HUES48 (cell line): Measurements from ENCODE around the gene PLIN3.
"Not testable (repeated sequence)": the region's sequence is repeated elsewhere in the genome, so short reads cannot be mapped to it uniquely, and the experiment has no call there.

ENCODE experiments used
- H3K27ac ChIP-seq: one replicate; pipeline ENCODE4 v1.7.0; 2013; ENCODE audit warnings: low read depth, low read length, inconsistent platforms
- H3K27me3 ChIP-seq: 2 replicates; pipeline ENCODE4 v1.6.1; 2013; ENCODE audit warnings: mild to moderate bottlenecking, low read length; ENCODE audit not compliant: control insufficient read depth, insufficient read depth
- H3K36me3 ChIP-seq: 2 replicates; pipeline ENCODE4 v1.6.1; 2013; ENCODE audit warnings: low read length; ENCODE audit not compliant: control insufficient read depth, insufficient read depth
- H3K4me1 ChIP-seq: 2 replicates; pipeline ENCODE4 v1.6.1; 2013; ENCODE audit warnings: mild to moderate bottlenecking, low read length; ENCODE audit not compliant: control insufficient read depth, insufficient read depth
- H3K4me3 ChIP-seq: 2 replicates; pipeline ENCODE4 v1.5.1; 2013; ENCODE audit warnings: mild to moderate bottlenecking, low read depth, low read length
- H3K9ac ChIP-seq: 2 replicates; pipeline ENCODE4 v1.6.1; 2013; ENCODE audit warnings: mild to moderate bottlenecking, low read depth, low read length, moderate library complexity
- H3K9me3 ChIP-seq: 2 replicates; pipeline ENCODE4 v1.6.1; 2013; ENCODE audit warnings: low read length; ENCODE audit not compliant: control insufficient read depth, insufficient read depth

PLIN3 gene

GRCh38 chr19:4868286-4868834 lies 893 bp upstream of the PLIN3 start:
- no peaks in the 10 kb centered on the region for H3K9me3 ChIP-seq
- no peak overlapping the region for H3K4me3 ChIP-seq
- H3K9ac ChIP-seq: no peak overlapping the region
- no peak overlapping the region for H3K27ac ChIP-seq
- H3K27me3 ChIP-seq: no peaks in the 10 kb centered on the region
- H3K36me3 ChIP-seq: no peaks in the 10 kb centered on the region
- peaks cover 5% of the 10 kb centered on the region for H3K4me1 ChIP-seq

- Histone ChIP-seq H3K27me3 (no peaks in the 10 kb centered on the region), H3K27ac (peak overlapping the region; percentile 79), H3K9ac (no peak overlapping the region), H3K4me1 (peaks cover 5% of the 10 kb centered on the region), H3K4me3 (peak overlapping the region; percentile 81), H3K9me3 (no peaks in the 10 kb centered on the region), H3K36me3 (no peaks in the 10 kb centered on the region)
Observed at GRCh38 chr19:4866595-4867424, 657 bp downstream of the PLIN3 start.

GRCh38 chr19:4861147-4861546 lies 6.3 kb downstream of the PLIN3 start:
- Histone ChIP-seq H3K4me1 (no peaks in the 10 kb centered on the region), H3K9ac (no peak overlapping the region), H3K9me3 (no peaks in the 10 kb centered on the region), H3K4me3 (no peak overlapping the region), H3K27ac (no peak overlapping the region), H3K36me3 (peaks cover 33% of the 10 kb centered on the region), H3K27me3 (no peaks in the 10 kb centered on the region)

- H3K9ac ChIP-seq: no peak overlapping the region
- H3K36me3 ChIP-seq: peaks cover 43% of the 10 kb centered on the region
- H3K27me3 ChIP-seq: no peaks in the 10 kb centered on the region
- no peaks in the 10 kb centered on the region for H3K9me3 ChIP-seq
- no peak overlapping the region for H3K4me3 ChIP-seq
- H3K4me1 ChIP-seq: no peaks in the 10 kb centered on the region
- H3K27ac ChIP-seq: no peak overlapping the region
Observed at GRCh38 chr19:4859697-4860096, 7.8 kb downstream of the PLIN3 start.

GRCh38 chr19:4856468-4856867 lies 11.0 kb downstream of the PLIN3 start:
- not testable (repeated sequence) for H3K9ac ChIP-seq, H3K4me3 ChIP-seq, H3K9me3 ChIP-seq, H3K27me3 ChIP-seq, H3K4me1 ChIP-seq, H3K27ac ChIP-seq
- peaks cover 46% of the 10 kb centered on the region for H3K36me3 ChIP-seq

- H3K27ac ChIP-seq, H3K4me3 ChIP-seq, H3K9ac ChIP-seq, H3K9me3 ChIP-seq, H3K4me1 ChIP-seq, H3K27me3 ChIP-seq: not testable (repeated sequence)
- peaks cover 36% of the 10 kb centered on the region for H3K36me3 ChIP-seq
Observed at GRCh38 chr19:4853506-4853905, 14.0 kb downstream of the PLIN3 start.

- no peaks in the 10 kb centered on the region for H3K4me1 ChIP-seq
- H3K4me3 ChIP-seq: no peak overlapping the region
- H3K27ac ChIP-seq: no peak overlapping the region
- H3K36me3 ChIP-seq: peaks cover 43% of the 10 kb centered on the region
- no peak overlapping the region for H3K9ac ChIP-seq
- no peaks in the 10 kb centered on the region for H3K9me3 ChIP-seq
- no peaks in the 10 kb centered on the region for H3K27me3 ChIP-seq
Observed at GRCh38 chr19:4852484-4852883, 15.0 kb downstream of the PLIN3 start.

GRCh38 chr19:4851551-4852290 lies 15.7 kb downstream of the PLIN3 start:
- Histone ChIP-seq H3K36me3 (peaks cover 40% of the 10 kb centered on the region), H3K9me3 (no peaks in the 10 kb centered on the region), H3K4me1 (no peaks in the 10 kb centered on the region), H3K27ac (no peak overlapping the region), H3K9ac (no peak overlapping the region), H3K27me3 (no peaks in the 10 kb centered on the region), H3K4me3 (no peak overlapping the region)

GRCh38 chr19:4849019-4849418 lies 18.4 kb downstream of the PLIN3 start:
- no peaks in the 10 kb centered on the region for H3K27me3 ChIP-seq
- H3K4me1 ChIP-seq: no peaks in the 10 kb centered on the region
- peaks cover 36% of the 10 kb centered on the region for H3K36me3 ChIP-seq
- H3K9ac ChIP-seq: no peak overlapping the region
- no peak overlapping the region for H3K4me3 ChIP-seq
- H3K27ac ChIP-seq: no peak overlapping the region
- no peaks in the 10 kb centered on the region for H3K9me3 ChIP-seq

- Histone ChIP-seq H3K9ac (no peak overlapping the region), H3K27me3 (no peaks in the 10 kb centered on the region), H3K36me3 (peaks cover 44% of the 10 kb centered on the region), H3K9me3 (no peaks in the 10 kb centered on the region), H3K4me1 (no peaks in the 10 kb centered on the region), H3K27ac (no peak overlapping the region), H3K4me3 (no peak overlapping the region)
Observed at GRCh38 chr19:4847190-4847973, 20.1 kb downstream of the PLIN3 start.
